Gastrocnemius medialis (tissue), 4 donors: ENCODE data around the gene RXFP2.

Experiments
- POLR2A ChIP-seq, 2 donors: fragments of 450-650 bp; IDR thresholded peaks; one replicate each; pipeline ENCODE4 v1.6.1; 2017; ENCODE audit warnings: antibody characterized with exemption in 2 of 2, mild to moderate bottlenecking in 2 of 2, moderate library complexity in 2 of 2
- TF ChIP-seq, protein P1 (sequence below), 5 experiments: fragments of 450-650 bp in 3 of 5; fragments of 200-600 bp in 2 of 5; sonication (generic) in 2 of 5; IDR thresholded peaks in 4 of 5; conservative IDR thresholded peaks in 1 of 5; 1 replicate in 4 of 5; 2 replicates in 1 of 5; pipeline ENCODE4 v1.5.1; 2016 to 2019; ENCODE audit warnings: antibody characterized with exemption in 5 of 5, mild to moderate bottlenecking in 3 of 5, moderate library complexity in 3 of 5

DNA sequence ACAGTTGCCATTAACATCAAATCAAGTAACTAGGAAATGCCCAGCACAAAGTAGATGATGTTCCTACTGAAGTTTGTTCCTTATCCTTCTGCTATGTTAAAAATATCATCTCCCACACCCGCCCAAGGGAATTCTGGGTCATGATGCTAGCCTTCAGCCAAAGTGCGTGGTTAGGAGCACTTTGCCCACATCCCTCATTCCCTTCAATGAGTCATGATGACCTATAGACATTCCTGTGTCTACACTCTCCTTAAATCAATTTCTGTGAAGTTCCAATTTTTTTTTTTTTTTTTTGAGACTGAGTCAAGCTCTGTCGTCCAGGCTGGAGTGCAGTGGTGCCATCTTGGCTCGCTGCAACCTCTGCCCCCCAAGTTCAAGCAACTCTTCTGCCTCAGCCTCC, 17.0 kb downstream of the RXFP2 start:
- TF ChIP-seq, protein P1, sequence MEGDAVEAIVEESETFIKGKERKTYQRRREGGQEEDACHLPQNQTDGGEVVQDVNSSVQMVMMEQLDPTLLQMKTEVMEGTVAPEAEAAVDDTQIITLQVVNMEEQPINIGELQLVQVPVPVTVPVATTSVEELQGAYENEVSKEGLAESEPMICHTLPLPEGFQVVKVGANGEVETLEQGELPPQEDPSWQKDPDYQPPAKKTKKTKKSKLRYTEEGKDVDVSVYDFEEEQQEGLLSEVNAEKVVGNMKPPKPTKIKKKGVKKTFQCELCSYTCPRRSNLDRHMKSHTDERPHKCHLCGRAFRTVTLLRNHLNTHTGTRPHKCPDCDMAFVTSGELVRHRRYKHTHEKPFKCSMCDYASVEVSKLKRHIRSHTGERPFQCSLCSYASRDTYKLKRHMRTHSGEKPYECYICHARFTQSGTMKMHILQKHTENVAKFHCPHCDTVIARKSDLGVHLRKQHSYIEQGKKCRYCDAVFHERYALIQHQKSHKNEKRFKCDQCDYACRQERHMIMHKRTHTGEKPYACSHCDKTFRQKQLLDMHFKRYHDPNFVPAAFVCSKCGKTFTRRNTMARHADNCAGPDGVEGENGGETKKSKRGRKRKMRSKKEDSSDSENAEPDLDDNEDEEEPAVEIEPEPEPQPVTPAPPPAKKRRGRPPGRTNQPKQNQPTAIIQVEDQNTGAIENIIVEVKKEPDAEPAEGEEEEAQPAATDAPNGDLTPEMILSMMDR (IDR thresholded peaks at IDR 0.05 in 4 of 5, conservative IDR thresholded peaks at IDR 0.05 in 1 of 5) = no peak
- TF ChIP-seq POLR2A (IDR thresholded peaks at IDR 0.05) = no peak
